HL-60 (cell line): Measurements from ENCODE around the gene SAMHD1.

Source experiments
- POLR2AphosphoS5 ChIP-seq: IDR thresholded peaks from 2 replicates; pipeline ENCODE4 v1.6.1; 2012; ENCODE audit warnings: low read depth
- REST ChIP-seq: IDR thresholded peaks from 2 replicates; pipeline ENCODE4 v1.6.1; 2012; ENCODE audit warnings: low read depth; ENCODE audit not compliant: insufficient replicate concordance
- TF ChIP-seq, protein P1 (sequence below): IDR thresholded peaks from one replicate; pipeline ENCODE4 v1.5.1; 2011; ENCODE audit warnings: low read length, control low read depth, inconsistent platforms; ENCODE audit not compliant: insufficient read depth

GRCh38 chr20:36873498-36874189 is 77.9 kb downstream of the SAMHD1 start:
- TF ChIP-seq, protein P1, sequence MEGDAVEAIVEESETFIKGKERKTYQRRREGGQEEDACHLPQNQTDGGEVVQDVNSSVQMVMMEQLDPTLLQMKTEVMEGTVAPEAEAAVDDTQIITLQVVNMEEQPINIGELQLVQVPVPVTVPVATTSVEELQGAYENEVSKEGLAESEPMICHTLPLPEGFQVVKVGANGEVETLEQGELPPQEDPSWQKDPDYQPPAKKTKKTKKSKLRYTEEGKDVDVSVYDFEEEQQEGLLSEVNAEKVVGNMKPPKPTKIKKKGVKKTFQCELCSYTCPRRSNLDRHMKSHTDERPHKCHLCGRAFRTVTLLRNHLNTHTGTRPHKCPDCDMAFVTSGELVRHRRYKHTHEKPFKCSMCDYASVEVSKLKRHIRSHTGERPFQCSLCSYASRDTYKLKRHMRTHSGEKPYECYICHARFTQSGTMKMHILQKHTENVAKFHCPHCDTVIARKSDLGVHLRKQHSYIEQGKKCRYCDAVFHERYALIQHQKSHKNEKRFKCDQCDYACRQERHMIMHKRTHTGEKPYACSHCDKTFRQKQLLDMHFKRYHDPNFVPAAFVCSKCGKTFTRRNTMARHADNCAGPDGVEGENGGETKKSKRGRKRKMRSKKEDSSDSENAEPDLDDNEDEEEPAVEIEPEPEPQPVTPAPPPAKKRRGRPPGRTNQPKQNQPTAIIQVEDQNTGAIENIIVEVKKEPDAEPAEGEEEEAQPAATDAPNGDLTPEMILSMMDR, result no peak
- no peak for TF ChIP-seq POLR2AphosphoS5
- no peak for TF ChIP-seq REST
